Trophoblast cell (in vitro differentiated cells and primary cell): ENCODE measurements around the gene USP48.

Experiments used
- DNase-seq, 2 donors: peaks; one replicate each; pipeline ENCODE4 v3.0.0-alpha.2; 2016
- H2AFZ ChIP-seq: 2 replicates; pipeline ENCODE4 v1.6.1; 2013; ENCODE audit warnings: low read length, moderate library complexity, mild to moderate bottlenecking; ENCODE audit not compliant: insufficient read depth, poor library complexity
- H2AK5ac ChIP-seq: 2 replicates; pipeline ENCODE4 v1.6.1; 2013; ENCODE audit warnings: mild to moderate bottlenecking, low read length
- H2BK120ac ChIP-seq: 2 replicates; pipeline ENCODE4 v1.6.1; 2013; ENCODE audit warnings: low read length, mild to moderate bottlenecking, moderate library complexity; ENCODE audit not compliant: insufficient read depth, poor library complexity
- H2BK12ac ChIP-seq: 2 replicates; pipeline ENCODE4 v1.6.1; 2013; ENCODE audit warnings: mild to moderate bottlenecking, low read length, moderate library complexity
- H2BK5ac ChIP-seq: 2 replicates; pipeline ENCODE4 v1.6.1; 2013; ENCODE audit warnings: low read length, low read depth, moderate library complexity, mild to moderate bottlenecking; ENCODE audit not compliant: poor library complexity
- H3K14ac ChIP-seq: 2 replicates; pipeline ENCODE4 v1.6.1; 2013; ENCODE audit warnings: mild to moderate bottlenecking, low read length
- H3K18ac ChIP-seq: 2 replicates; pipeline ENCODE4 v1.6.1; 2013; ENCODE audit warnings: mild to moderate bottlenecking, low read length
- H3K23ac ChIP-seq: 2 replicates; pipeline ENCODE4 v1.6.1; 2013; ENCODE audit warnings: low read length
- H3K27ac ChIP-seq: 2 replicates; pipeline ENCODE4 v1.5.1; 2013; ENCODE audit warnings: low read depth, mild to moderate bottlenecking, inconsistent platforms, low read length, moderate library complexity
- H3K27me3 ChIP-seq: 2 replicates; pipeline ENCODE4 v1.6.1; 2013; ENCODE audit warnings: inconsistent platforms, mild to moderate bottlenecking, low read length, moderate library complexity; ENCODE audit not compliant: insufficient read depth
- H3K36me3 ChIP-seq, 2 experiments: 1 replicate in 1 of 2; 2 replicates in 1 of 2; pipeline ENCODE4 v1.6.1; 2013; ENCODE audit warnings: low read length in 2 of 2, mild to moderate bottlenecking in 2 of 2, moderate library complexity in 1 of 2; ENCODE audit not compliant: insufficient read depth in 2 of 2, control insufficient read depth in 1 of 2
- H3K4ac ChIP-seq: 2 replicates; pipeline ENCODE4 v1.6.1; 2013; ENCODE audit warnings: low read depth, mild to moderate bottlenecking, low read length, moderate library complexity
- H3K4me1 ChIP-seq, 2 experiments: 1 replicate in 1 of 2; 2 replicates in 1 of 2; pipeline ENCODE4 v1.6.1; 2013; ENCODE audit warnings: low read length in 2 of 2, mild to moderate bottlenecking in 2 of 2, moderate library complexity in 1 of 2; ENCODE audit not compliant: insufficient read depth in 2 of 2, control insufficient read depth in 1 of 2
- H3K4me2 ChIP-seq: 2 replicates; pipeline ENCODE4 v1.6.1; 2013; ENCODE audit warnings: inconsistent platforms, mild to moderate bottlenecking, low read length, moderate library complexity
- H3K4me3 ChIP-seq: 2 replicates; pipeline ENCODE4 v1.5.1; 2013; ENCODE audit warnings: mild to moderate bottlenecking, low read depth, low read length, inconsistent platforms
- H3K79me1 ChIP-seq: one replicate; pipeline ENCODE4 v1.6.1; 2013; ENCODE audit warnings: low read length
- H3K79me2 ChIP-seq: 2 replicates; pipeline ENCODE4 v1.6.1; 2013; ENCODE audit warnings: low read length, mild to moderate bottlenecking; ENCODE audit not compliant: control insufficient read depth, insufficient read depth, poor library complexity
- H3K9ac ChIP-seq: 2 replicates; pipeline ENCODE4 v1.6.1; 2013; ENCODE audit warnings: mild to moderate bottlenecking, low read length
- H3K9me3 ChIP-seq: 2 replicates; pipeline ENCODE4 v1.6.1; 2013; ENCODE audit warnings: low read depth, mild to moderate bottlenecking, control low read depth, inconsistent platforms, low read length; ENCODE audit not compliant: insufficient read depth
- H4K12ac ChIP-seq: 2 replicates; pipeline ENCODE4 v1.6.1; 2013; ENCODE audit warnings: low read depth, mild to moderate bottlenecking, low read length, moderate library complexity
- H4K8ac ChIP-seq: 2 replicates; pipeline ENCODE4 v1.6.1; 2013; ENCODE audit warnings: low read depth, mild to moderate bottlenecking, low read length, moderate library complexity
- H4K91ac ChIP-seq: one replicate; pipeline ENCODE4 v1.6.1; 2013; ENCODE audit warnings: low read depth, mild to moderate bottlenecking, low read length, moderate library complexity
- WGBS: extraction: QIAGEN DNeasy Blood & Tissue Kit; methylation state at CpG from one replicate; pipeline ENCODE4 v1.1.7; 2013; ENCODE audit warnings: missing lambda C conversion rate; ENCODE audit not compliant: insufficient read length, insufficient coverage; ENCODE audit errors: extremely low coverage; 5-methylcytosine and 5-hydroxymethylcytosine counted together

Gene USP48

GRCh38 chr1:21736876-21737275 is 46.1 kb downstream of the USP48 start:
- H3K4me2 ChIP-seq: no peak overlapping the region
- H3K14ac ChIP-seq: no peak overlapping the region
- no peak overlapping the region for H2BK12ac ChIP-seq
- H3K79me1 ChIP-seq: no peaks in the 10 kb centered on the region
- H3K79me2 ChIP-seq: no peaks in the 10 kb centered on the region
- no peak overlapping the region for H4K12ac ChIP-seq
- no peak overlapping the region for H3K4ac ChIP-seq
- no peak overlapping the region for H2AFZ ChIP-seq
- H3K18ac ChIP-seq: no peak overlapping the region
- no peak overlapping the region for H4K91ac ChIP-seq
- H3K9ac ChIP-seq: no peak overlapping the region
- H4K8ac ChIP-seq: no peak overlapping the region
- H3K27me3 ChIP-seq: no peaks in the 10 kb centered on the region
- H2BK5ac ChIP-seq: no peak overlapping the region
- H3K36me3 ChIP-seq: peaks cover 31 to 32% of the 10 kb centered on the region in 2 experiments
- H2BK120ac ChIP-seq: no peak overlapping the region
- H2AK5ac ChIP-seq: no peak overlapping the region
- no peak for DNase-seq
- H3K4me1 ChIP-seq: peaks cover 0 to 2% of the 10 kb centered on the region in 2 experiments
- H3K4me3 ChIP-seq: no peak overlapping the region
- H3K9me3 ChIP-seq: no peaks in the 10 kb centered on the region
- no CpG with 5 or more reads among the region's 9 CpGs for WGBS
- H3K23ac ChIP-seq: no peak overlapping the region
- no peak overlapping the region for H3K27ac ChIP-seq

- no peak overlapping the region for H4K12ac ChIP-seq
- no peak overlapping the region for H3K4me3 ChIP-seq
- no peak overlapping the region for H2BK12ac ChIP-seq
- no CpG with 5 or more reads among the region's 2 CpGs for WGBS
- H4K8ac ChIP-seq: no peak overlapping the region
- H3K79me1 ChIP-seq: no peaks in the 10 kb centered on the region
- DNase-seq: no peak
- no peaks in the 10 kb centered on the region for H3K9me3 ChIP-seq
- no peak overlapping the region for H3K27ac ChIP-seq
- H3K4me1 ChIP-seq: no peaks in the 10 kb centered on the region
- H3K9ac ChIP-seq: no peak overlapping the region
- no peaks in the 10 kb centered on the region for H3K79me2 ChIP-seq
- H2BK120ac ChIP-seq: no peak overlapping the region
- no peak overlapping the region for H3K14ac ChIP-seq
- H4K91ac ChIP-seq: no peak overlapping the region
- no peak overlapping the region for H3K23ac ChIP-seq
- H3K4me2 ChIP-seq: no peak overlapping the region
- no peaks in the 10 kb centered on the region for H3K27me3 ChIP-seq
- H3K4ac ChIP-seq: no peak overlapping the region
- H3K18ac ChIP-seq: no peak overlapping the region
- H2BK5ac ChIP-seq: no peak overlapping the region
- peaks cover 34 to 35% of the 10 kb centered on the region in 2 experiments for H3K36me3 ChIP-seq
- H2AFZ ChIP-seq: no peak overlapping the region
- H2AK5ac ChIP-seq: no peak overlapping the region
Measured at GRCh38 chr1:21736011-21736410, 46.9 kb downstream of the USP48 start.

GRCh38 chr1:21734526-21734925 is 48.4 kb downstream of the USP48 start:
- Histone ChIP-seq H3K23ac (no peak overlapping the region), H3K18ac (no peak overlapping the region), H3K27ac (no peak overlapping the region), H2AFZ (no peak overlapping the region), H3K9ac (no peak overlapping the region), H3K4me1 (no peaks in the 10 kb centered on the region), H2BK120ac (no peak overlapping the region), H3K36me3 (peaks cover 30 to 33% of the 10 kb centered on the region in 2 experiments), H3K9me3 (no peaks in the 10 kb centered on the region), H4K12ac (no peak overlapping the region), H3K79me2 (no peaks in the 10 kb centered on the region), H3K4me2 (no peak overlapping the region), H4K8ac (no peak overlapping the region), H4K91ac (no peak overlapping the region), H3K4ac (no peak overlapping the region), H2BK12ac (no peak overlapping the region), H3K79me1 (no peaks in the 10 kb centered on the region), H3K27me3 (no peaks in the 10 kb centered on the region), H2BK5ac (no peak overlapping the region), H3K14ac (no peak overlapping the region), H2AK5ac (no peak overlapping the region), H3K4me3 (no peak overlapping the region)
- DNase-seq: no peak

DNA sequence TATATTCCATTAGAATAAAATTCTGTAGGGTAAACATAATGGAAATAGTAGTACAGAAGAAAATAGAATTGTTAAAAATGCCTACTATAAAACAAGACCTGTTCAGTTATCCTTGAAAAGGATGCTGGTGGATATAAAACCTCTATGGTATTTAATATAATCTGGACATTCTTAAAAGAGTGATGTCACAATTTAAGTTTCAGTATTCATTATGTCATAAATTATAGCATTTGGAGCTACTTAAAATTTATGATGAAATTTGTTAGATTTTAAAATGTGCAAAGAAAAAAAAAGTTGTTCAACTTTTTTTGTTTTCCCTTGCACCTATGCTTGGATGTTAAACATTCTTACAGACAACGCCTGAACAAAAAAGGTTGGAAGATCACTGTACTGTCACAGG is 50.3 kb downstream of the USP48 start:
- no peaks in the 10 kb centered on the region for H3K79me2 ChIP-seq
- no peak overlapping the region for H3K14ac ChIP-seq
- H3K18ac ChIP-seq: no peak overlapping the region
- H3K23ac ChIP-seq: no peak overlapping the region
- peaks cover 29 to 30% of the 10 kb centered on the region in 2 experiments for H3K36me3 ChIP-seq
- H3K4me2 ChIP-seq: no peak overlapping the region
- no peaks in the 10 kb centered on the region for H3K4me1 ChIP-seq
- H4K12ac ChIP-seq: no peak overlapping the region
- no peaks in the 10 kb centered on the region for H3K9me3 ChIP-seq
- no peak overlapping the region for H2BK5ac ChIP-seq
- H4K8ac ChIP-seq: no peak overlapping the region
- no CpG with 5 or more reads among the region's 1 CpG for WGBS
- no peak overlapping the region for H4K91ac ChIP-seq
- H2AFZ ChIP-seq: no peak overlapping the region
- H3K9ac ChIP-seq: no peak overlapping the region
- H2BK12ac ChIP-seq: no peak overlapping the region
- H3K27me3 ChIP-seq: no peaks in the 10 kb centered on the region
- no peak overlapping the region for H3K27ac ChIP-seq
- no peak overlapping the region for H3K4ac ChIP-seq
- no peaks in the 10 kb centered on the region for H3K79me1 ChIP-seq
- no peak overlapping the region for H2BK120ac ChIP-seq
- no peak overlapping the region for H3K4me3 ChIP-seq
- no peak for DNase-seq
- no peak overlapping the region for H2AK5ac ChIP-seq
